HG02973 (cell line): ENCODE results near the gene ZNF775.
A peak's percentile ranks its signal among the peaks of the same experiment; 100 is the strongest.

Source experiments
- ATAC-seq: cut with Tn5 transposase; IDR thresholded peaks from one replicate; pipeline ENCODE4 v1.9.1; 2021; ENCODE audit warnings: moderate library complexity; ENCODE audit not compliant: unreplicated experiment

ZNF775 gene

GRCh38 chr7:150368096-150368883 is 10.8 kb upstream of the ZNF775 start, which contains the start of gene REPIN1:
Gene REPIN1, plus strand, starts transcription at chr7:150368822. Its CDS starts 890 bp downstream, at chr7:150369712.
- peak; percentile 33 for ATAC-seq

GRCh38 chr7:150368884-150369747 is 10.0 kb upstream of the ZNF775 start:
- ATAC-seq = peak; percentile 33

GRCh38 chr7:150369748-150370501 is 9.2 kb upstream of the ZNF775 start:
- no peak for ATAC-seq

GRCh38 chr7:150370612-150371071 is 8.5 kb upstream of the ZNF775 start:
- ATAC-seq = no peak

GRCh38 chr7:150371131-150371995 is 7.8 kb upstream of the ZNF775 start:
- no peak for ATAC-seq

GRCh38 chr7:150371996-150372270 is 7.2 kb upstream of the ZNF775 start:
- ATAC-seq = no peak

GRCh38 chr7:150372271-150373048 is 6.7 kb upstream of the ZNF775 start:
- no peak for ATAC-seq

GRCh38 chr7:150373049-150373801 is 5.9 kb upstream of the ZNF775 start:
- no peak for ATAC-seq

- no peak for ATAC-seq
Observed at GRCh38 chr7:150374026-150374425, 5.1 kb upstream of the ZNF775 start.

- no peak for ATAC-seq
Observed at GRCh38 chr7:150374472-150374871, 4.7 kb upstream of the ZNF775 start.

- no peak for ATAC-seq
Observed at GRCh38 chr7:150375662-150376521, 3.2 kb upstream of the ZNF775 start.

- ATAC-seq = no peak
Observed at GRCh38 chr7:150376560-150376959, 2.6 kb upstream of the ZNF775 start.

GRCh38 chr7:150377196-150377595 is 1.9 kb upstream of the ZNF775 start:
- no peak for ATAC-seq

GRCh38 chr7:150377635-150378034 is 1.5 kb upstream of the ZNF775 start:
- no peak for ATAC-seq

GRCh38 chr7:150378115-150378852 is 846 bp upstream of the ZNF775 start:
- no peak for ATAC-seq

GRCh38 chr7:150379441-150380379 is 580 bp downstream of the ZNF775 start:
- ATAC-seq = peak; percentile 12
